MM.1S (cell line): Measurements from ENCODE around the gene FNDC5.

Experiments used
- DNase-seq: peaks from one replicate; pipeline ENCODE4 v3.0.0-alpha.2; 2015
- H2AFZ ChIP-seq: fragments of 300-600 bp; sonication (generic); 2 replicates; pipeline ENCODE4 v1.6.0; 2016; ENCODE audit warnings: antibody characterized with exemption, low read length
- H3F3A ChIP-seq: fragments of 300-600 bp; sonication (generic); 2 replicates; pipeline ENCODE4 v1.6.1; 2016; ENCODE audit warnings: mild to moderate bottlenecking, antibody characterized with exemption, low read length, moderate library complexity, mixed read lengths; ENCODE audit not compliant: insufficient read depth
- H3K27ac ChIP-seq: fragments of 300-600 bp; sonication (generic); 2 replicates; pipeline ENCODE4 v1.5.1; 2016; ENCODE audit warnings: mild to moderate bottlenecking, low read length
- H3K27me3 ChIP-seq: fragments of 300-600 bp; sonication (generic); replicated peaks from 2 replicates; pipeline ENCODE4 v1.6.0; 2016; ENCODE audit warnings: low read length; ENCODE audit not compliant: insufficient read depth
- H3K36me3 ChIP-seq: fragments of 300-600 bp; sonication (generic); replicated peaks from 2 replicates; pipeline ENCODE4 v1.6.1; 2016; ENCODE audit warnings: mild to moderate bottlenecking, low read length, mixed read lengths; ENCODE audit not compliant: insufficient read depth
- H3K4me1 ChIP-seq: fragments of 300-600 bp; sonication (generic); 2 replicates; pipeline ENCODE4 v1.6.1; 2016; ENCODE audit warnings: low read length, mixed read lengths
- H3K4me2 ChIP-seq: fragments of 300-600 bp; sonication (generic); 2 replicates; pipeline ENCODE4 v1.6.0; 2016; ENCODE audit warnings: low read depth, low read length
- H3K4me3 ChIP-seq: fragments of 300-600 bp; sonication (generic); 2 replicates; pipeline ENCODE4 v1.5.1; 2016; ENCODE audit warnings: low read length, mixed read lengths
- H3K79me2 ChIP-seq: fragments of 300-600 bp; sonication (generic); 2 replicates; pipeline ENCODE4 v1.6.1; 2016; ENCODE audit warnings: mixed run types, low read length, mixed read lengths
- H3K9ac ChIP-seq: fragments of 300-600 bp; sonication (generic); 2 replicates; pipeline ENCODE4 v1.6.1; 2016; ENCODE audit warnings: low read length, mixed read lengths
- H3K9me2 ChIP-seq: fragments of 300-600 bp; sonication (generic); replicated peaks from 2 replicates; pipeline ENCODE4 v1.6.1; 2016; ENCODE audit warnings: mild to moderate bottlenecking, low read length, mixed read lengths; ENCODE audit not compliant: insufficient read depth
- H3K9me3 ChIP-seq: fragments of 300-600 bp; sonication (generic); replicated peaks from 2 replicates; pipeline ENCODE4 v1.6.1; 2016; ENCODE audit warnings: mild to moderate bottlenecking, low read length, mixed read lengths; ENCODE audit not compliant: insufficient read depth
- H4K20me1 ChIP-seq: fragments of 300-600 bp; sonication (generic); 2 replicates; pipeline ENCODE4 v1.6.1; 2016; ENCODE audit warnings: mild to moderate bottlenecking, low read length, moderate library complexity, mixed read lengths; ENCODE audit not compliant: insufficient read depth
- EZH2 ChIP-seq: fragments of 300-600 bp; sonication (generic); optimal IDR thresholded peaks from 2 replicates; pipeline ENCODE3; 2017; ENCODE audit warnings: low read depth, mild to moderate bottlenecking, antibody characterized with exemption, low read length, mixed read lengths
- EZH2phosphoT487 ChIP-seq: fragments of 300-600 bp; sonication (generic); IDR thresholded peaks from 2 replicates; pipeline ENCODE4 v1.6.1; 2018; ENCODE audit warnings: antibody characterized with exemption, low read length
- TF ChIP-seq, protein P1 (sequence below): fragments of 300-600 bp; sonication (generic); IDR thresholded peaks from 2 replicates; pipeline ENCODE4 v1.5.1; 2016; ENCODE audit warnings: antibody characterized with exemption, low read length, mixed read lengths

Gene FNDC5

GRCh38 chr1:32917521-32917920 lies 46.8 kb upstream of the FNDC5 start:
- H3K9me2 ChIP-seq, result no peaks in the 10 kb centered on the region
- no peaks in the 10 kb centered on the region for H3K27me3 ChIP-seq
- no peak overlapping the region for H3K4me3 ChIP-seq
- TF ChIP-seq, protein P1, sequence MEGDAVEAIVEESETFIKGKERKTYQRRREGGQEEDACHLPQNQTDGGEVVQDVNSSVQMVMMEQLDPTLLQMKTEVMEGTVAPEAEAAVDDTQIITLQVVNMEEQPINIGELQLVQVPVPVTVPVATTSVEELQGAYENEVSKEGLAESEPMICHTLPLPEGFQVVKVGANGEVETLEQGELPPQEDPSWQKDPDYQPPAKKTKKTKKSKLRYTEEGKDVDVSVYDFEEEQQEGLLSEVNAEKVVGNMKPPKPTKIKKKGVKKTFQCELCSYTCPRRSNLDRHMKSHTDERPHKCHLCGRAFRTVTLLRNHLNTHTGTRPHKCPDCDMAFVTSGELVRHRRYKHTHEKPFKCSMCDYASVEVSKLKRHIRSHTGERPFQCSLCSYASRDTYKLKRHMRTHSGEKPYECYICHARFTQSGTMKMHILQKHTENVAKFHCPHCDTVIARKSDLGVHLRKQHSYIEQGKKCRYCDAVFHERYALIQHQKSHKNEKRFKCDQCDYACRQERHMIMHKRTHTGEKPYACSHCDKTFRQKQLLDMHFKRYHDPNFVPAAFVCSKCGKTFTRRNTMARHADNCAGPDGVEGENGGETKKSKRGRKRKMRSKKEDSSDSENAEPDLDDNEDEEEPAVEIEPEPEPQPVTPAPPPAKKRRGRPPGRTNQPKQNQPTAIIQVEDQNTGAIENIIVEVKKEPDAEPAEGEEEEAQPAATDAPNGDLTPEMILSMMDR, result no peak
- no peak for TF ChIP-seq EZH2phosphoT487
- no peak for TF ChIP-seq EZH2
- no peak overlapping the region for H3K4me2 ChIP-seq
- H2AFZ ChIP-seq, result no peak overlapping the region
- H3K27ac ChIP-seq, result no peak overlapping the region
- no peaks in the 10 kb centered on the region for H3F3A ChIP-seq
- no peak for DNase-seq
- H4K20me1 ChIP-seq, result no peaks in the 10 kb centered on the region
- H3K36me3 ChIP-seq, result no peaks in the 10 kb centered on the region
- no peaks in the 10 kb centered on the region for H3K9me3 ChIP-seq
- H3K4me1 ChIP-seq, result peaks cover 5% of the 10 kb centered on the region; the same call in 1 of the 2 replicates
- H3K9ac ChIP-seq, result no peak overlapping the region
- no peaks in the 10 kb centered on the region for H3K79me2 ChIP-seq

- H3K4me2 ChIP-seq, result no peak overlapping the region
- H3K79me2 ChIP-seq, result no peaks in the 10 kb centered on the region
- no peaks in the 10 kb centered on the region for H3K9me3 ChIP-seq
- H3F3A ChIP-seq, result no peaks in the 10 kb centered on the region
- no peak for DNase-seq
- no peaks in the 10 kb centered on the region for H3K9me2 ChIP-seq
- no peak overlapping the region for H2AFZ ChIP-seq
- no peak overlapping the region for H3K9ac ChIP-seq
- H4K20me1 ChIP-seq, result no peaks in the 10 kb centered on the region
- H3K4me1 ChIP-seq, result peaks cover 5% of the 10 kb centered on the region; the same call in 1 of the 2 replicates
- TF ChIP-seq EZH2, result no peak
- no peaks in the 10 kb centered on the region for H3K27me3 ChIP-seq
- no peak overlapping the region for H3K4me3 ChIP-seq
- H3K36me3 ChIP-seq, result no peaks in the 10 kb centered on the region
- H3K27ac ChIP-seq, result no peak overlapping the region
Observed at GRCh38 chr1:32915766-32916706, 45.3 kb upstream of the FNDC5 start.

GRCh38 chr1:32910319-32910718 lies 39.6 kb upstream of the FNDC5 start:
- Histone ChIP-seq H3F3A (no peaks in the 10 kb centered on the region), H3K4me1 (no peaks in the 10 kb centered on the region), H4K20me1 (no peaks in the 10 kb centered on the region), H3K27ac (no peak overlapping the region), H3K9me3 (no peaks in the 10 kb centered on the region), H3K9ac (no peak overlapping the region), H3K27me3 (no peaks in the 10 kb centered on the region), H3K4me3 (no peak overlapping the region), H3K4me2 (no peak overlapping the region), H3K9me2 (no peaks in the 10 kb centered on the region), H2AFZ (no peak overlapping the region), H3K36me3 (no peaks in the 10 kb centered on the region), H3K79me2 (no peaks in the 10 kb centered on the region)
- TF ChIP-seq EZH2, result no peak
- TF ChIP-seq, protein P1, result no peak
- TF ChIP-seq EZH2phosphoT487, result no peak
- DNase-seq, result no peak

DNA sequence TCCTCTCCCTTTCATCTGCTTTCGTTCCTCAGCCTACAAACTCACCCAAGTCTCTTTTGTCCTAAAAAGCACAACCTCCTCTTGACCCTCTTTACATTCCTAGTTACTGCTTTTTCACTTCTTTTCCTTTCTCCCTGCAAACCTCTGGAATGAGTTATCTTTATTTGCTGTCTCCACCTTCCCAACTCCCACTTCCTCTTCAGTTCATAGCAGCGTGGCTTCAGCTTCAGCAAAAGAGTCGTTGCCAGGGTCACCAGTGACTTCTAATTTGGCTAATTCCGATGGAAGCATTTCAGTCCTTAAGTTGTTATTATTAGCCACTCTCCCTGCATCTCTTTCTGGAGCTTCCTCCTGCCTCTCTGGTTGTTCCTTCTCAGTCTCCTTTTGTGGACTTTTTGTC lies 36.7 kb upstream of the FNDC5 start:
- Histone ChIP-seq H3K4me1 (no peaks in the 10 kb centered on the region), H3K9me3 (no peaks in the 10 kb centered on the region), H3K27me3 (no peaks in the 10 kb centered on the region), H3K79me2 (no peaks in the 10 kb centered on the region), H3K4me2 (no peak overlapping the region), H3K9me2 (no peaks in the 10 kb centered on the region), H3K36me3 (no peaks in the 10 kb centered on the region), H3K27ac (no peak overlapping the region), H3K9ac (no peak overlapping the region), H3K4me3 (no peak overlapping the region), H3F3A (no peaks in the 10 kb centered on the region), H2AFZ (no peak overlapping the region), H4K20me1 (no peaks in the 10 kb centered on the region)
- TF ChIP-seq EZH2phosphoT487 (no peak), EZH2 (no peak)
- TF ChIP-seq, protein P1, result no peak
- no peak for DNase-seq
